Astrocyte (in vitro differentiated cells and primary cell): ENCODE results near the gene NFAT5. TPM values are rescaled to one million over a fixed set of nuclear protein-coding genes. Genes with fewer than 3 reads are reported as not detected.
A peak's percentile ranks its signal among the peaks of the same experiment; 100 is the strongest.

Experiments used
- DNase-seq: peaks from one replicate; pipeline ENCODE4 v3.0.0-alpha.2; 2010; ENCODE audit warnings: low read depth
- FAIRE-seq: peaks from 2 replicates; lab custom pipeline; 2011; peaks lifted over from hg19 to GRCh38; lab: Jason Lieb, UNC
- H2AFZ ChIP-seq: 2 replicates; pipeline ENCODE4 v1.6.0; 2012; ENCODE audit warnings: low read depth, low read length, inconsistent platforms
- H3K27ac ChIP-seq: 2 replicates; pipeline ENCODE4 v1.5.1; 2011; ENCODE audit warnings: low read depth, low read length, inconsistent platforms
- H3K27me3 ChIP-seq: 2 replicates; pipeline ENCODE4 v1.6.0; 2011; ENCODE audit warnings: low read length, inconsistent platforms; ENCODE audit not compliant: insufficient read depth
- H3K36me3 ChIP-seq: 2 replicates; pipeline ENCODE4 v1.5.1; 2011; ENCODE audit warnings: low read length, inconsistent platforms; ENCODE audit not compliant: insufficient read depth
- H3K4me1 ChIP-seq: 2 replicates; pipeline ENCODE4 v1.5.1; 2011; ENCODE audit warnings: low read length, inconsistent platforms; ENCODE audit not compliant: insufficient read depth
- H3K4me2 ChIP-seq: 2 replicates; pipeline ENCODE4 v1.6.0; 2012; ENCODE audit warnings: low read length, inconsistent platforms
- H3K4me3 ChIP-seq: 2 replicates; pipeline ENCODE4 v1.5.1; 2011; ENCODE audit warnings: low read depth, mild to moderate bottlenecking, low read length, inconsistent platforms; ENCODE audit not compliant: insufficient read depth
- H3K79me2 ChIP-seq: 2 replicates; pipeline ENCODE4 v1.6.0; 2012; ENCODE audit warnings: mild to moderate bottlenecking, low read length, inconsistent platforms; ENCODE audit not compliant: insufficient read depth
- H3K9ac ChIP-seq: 2 replicates; pipeline ENCODE4 v1.6.0; 2012; ENCODE audit warnings: mild to moderate bottlenecking, low read length, inconsistent platforms
- H3K9me3 ChIP-seq: 2 replicates; pipeline ENCODE4 v1.5.1; 2012; ENCODE audit warnings: low read depth, mild to moderate bottlenecking, low read length, inconsistent platforms; ENCODE audit not compliant: insufficient read depth
- H4K20me1 ChIP-seq: 2 replicates; pipeline ENCODE4 v1.6.0; 2012; ENCODE audit warnings: low read length, inconsistent platforms; ENCODE audit not compliant: insufficient read depth
- H3K27ac Mint-ChIP-seq: one replicate; pipeline ENCODE4 v1.8.0; 2021; ENCODE audit warnings: mild to moderate bottlenecking, mixed read lengths; ENCODE audit not compliant: unreplicated experiment
- H3K27me3 Mint-ChIP-seq: one replicate; pipeline ENCODE4 v1.8.0; 2021; ENCODE audit warnings: low read depth, mixed read lengths; ENCODE audit not compliant: unreplicated experiment
- H3K36me3 Mint-ChIP-seq: one replicate; pipeline ENCODE4 v1.8.0; 2021; ENCODE audit warnings: low read depth, mixed read lengths; ENCODE audit not compliant: unreplicated experiment
- H3K4me1 Mint-ChIP-seq: one replicate; pipeline ENCODE4 v1.8.0; 2021; ENCODE audit warnings: low read depth, mixed read lengths; ENCODE audit not compliant: unreplicated experiment
- H3K4me3 Mint-ChIP-seq: one replicate; pipeline ENCODE4 v1.8.0; 2021; ENCODE audit warnings: mild to moderate bottlenecking, moderate library complexity, mixed read lengths; ENCODE audit not compliant: unreplicated experiment
- H3K9me3 Mint-ChIP-seq: one replicate; pipeline ENCODE4 v1.8.0; 2021; ENCODE audit warnings: mild to moderate bottlenecking, mixed read lengths; ENCODE audit not compliant: unreplicated experiment
- EZH2 ChIP-seq: IDR thresholded peaks from 2 replicates; pipeline ENCODE4 v1.6.1; 2012; ENCODE audit warnings: mild to moderate bottlenecking, low read length, inconsistent platforms; ENCODE audit not compliant: insufficient read depth
- total RNA-seq: library from RNA; stranded (reverse); gene quantifications from 2 replicates; pipeline ENCODE4 v1.2.1, GENCODE V29; 2021
- TF ChIP-seq, protein P1 (sequence below): IDR thresholded peaks from 2 replicates; pipeline ENCODE4 v1.5.1; 2011; ENCODE audit warnings: low read depth, mild to moderate bottlenecking, inconsistent platforms, low read length, moderate library complexity; ENCODE audit not compliant: insufficient read depth

Gene NFAT5
- total RNA-seq, 1 donor from 2014 or later, result 96.2 TPM

DNA sequence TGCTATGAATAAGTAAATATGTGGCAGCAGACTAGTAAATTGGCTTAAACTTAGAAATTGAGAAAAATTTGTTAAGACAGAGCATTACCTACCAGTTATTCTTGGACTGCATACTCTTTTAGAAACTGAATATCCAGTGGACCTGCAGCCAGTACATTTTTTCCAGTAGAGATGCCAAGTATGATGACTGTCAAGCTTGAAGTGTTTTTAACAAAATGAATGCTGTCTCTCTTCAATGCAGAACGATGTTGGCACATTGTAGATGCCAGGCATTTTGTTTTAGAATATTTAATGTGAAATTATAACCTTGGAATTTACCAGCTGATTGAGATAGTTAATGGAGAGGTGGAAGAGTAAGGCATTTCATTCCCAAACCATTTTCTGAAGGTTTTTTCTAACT lies 52.5 kb downstream of the NFAT5 start:
- Histone ChIP-seq H3K9me3 (no peaks in the 10 kb centered on the region), H3K4me2 (no peak overlapping the region), H3K4me3 (no peak overlapping the region), H3K9ac (no peak overlapping the region), H3K27ac (no peak overlapping the region), H2AFZ (no peak overlapping the region), H3K36me3 (no peaks in the 10 kb centered on the region), H4K20me1 (peaks cover 71% of the 10 kb centered on the region), H3K4me1 (no peaks in the 10 kb centered on the region), H3K79me2 (peaks cover 92% of the 10 kb centered on the region), H3K27me3 (no peaks in the 10 kb centered on the region)
- peaks cover 11% of the 10 kb centered on the region for H3K36me3 Mint-ChIP-seq
- DNase-seq (peak; percentile 24), FAIRE-seq (no peak)
- peaks cover 40% of the 10 kb centered on the region for H3K4me1 Mint-ChIP-seq
- no peak overlapping the region for H3K27ac Mint-ChIP-seq
- H3K9me3 Mint-ChIP-seq, result no peaks in the 10 kb centered on the region
- no peaks in the 10 kb centered on the region for H3K27me3 Mint-ChIP-seq
- H3K4me3 Mint-ChIP-seq, result no peak overlapping the region
- TF ChIP-seq, protein P1, sequence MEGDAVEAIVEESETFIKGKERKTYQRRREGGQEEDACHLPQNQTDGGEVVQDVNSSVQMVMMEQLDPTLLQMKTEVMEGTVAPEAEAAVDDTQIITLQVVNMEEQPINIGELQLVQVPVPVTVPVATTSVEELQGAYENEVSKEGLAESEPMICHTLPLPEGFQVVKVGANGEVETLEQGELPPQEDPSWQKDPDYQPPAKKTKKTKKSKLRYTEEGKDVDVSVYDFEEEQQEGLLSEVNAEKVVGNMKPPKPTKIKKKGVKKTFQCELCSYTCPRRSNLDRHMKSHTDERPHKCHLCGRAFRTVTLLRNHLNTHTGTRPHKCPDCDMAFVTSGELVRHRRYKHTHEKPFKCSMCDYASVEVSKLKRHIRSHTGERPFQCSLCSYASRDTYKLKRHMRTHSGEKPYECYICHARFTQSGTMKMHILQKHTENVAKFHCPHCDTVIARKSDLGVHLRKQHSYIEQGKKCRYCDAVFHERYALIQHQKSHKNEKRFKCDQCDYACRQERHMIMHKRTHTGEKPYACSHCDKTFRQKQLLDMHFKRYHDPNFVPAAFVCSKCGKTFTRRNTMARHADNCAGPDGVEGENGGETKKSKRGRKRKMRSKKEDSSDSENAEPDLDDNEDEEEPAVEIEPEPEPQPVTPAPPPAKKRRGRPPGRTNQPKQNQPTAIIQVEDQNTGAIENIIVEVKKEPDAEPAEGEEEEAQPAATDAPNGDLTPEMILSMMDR, result no peak

DNA sequence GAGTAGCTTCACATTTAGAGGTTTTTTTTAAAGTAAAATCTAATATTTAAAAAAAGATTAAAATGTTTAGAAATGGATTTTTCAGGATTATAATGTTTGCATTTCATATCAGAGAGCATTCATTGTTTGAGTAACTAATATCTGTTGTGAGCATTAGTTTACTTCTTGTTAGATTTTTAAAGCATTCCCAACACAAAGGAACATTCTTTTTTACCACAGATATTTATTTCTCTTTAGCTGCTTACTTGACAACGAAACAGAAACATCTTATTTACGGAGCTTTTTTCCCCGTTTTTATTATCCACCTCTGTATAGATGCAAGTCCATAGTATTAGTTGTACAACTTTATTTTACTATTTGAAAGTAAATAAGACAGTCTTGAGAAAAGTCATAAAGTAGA lies 53.0 kb downstream of the NFAT5 start:
- Histone ChIP-seq H4K20me1 (peaks cover 67% of the 10 kb centered on the region), H3K4me3 (no peak overlapping the region), H3K27me3 (no peaks in the 10 kb centered on the region), H3K9me3 (no peaks in the 10 kb centered on the region), H3K36me3 (no peaks in the 10 kb centered on the region), H3K27ac (no peak overlapping the region), H2AFZ (no peak overlapping the region), H3K4me2 (no peak overlapping the region), H3K9ac (no peak overlapping the region), H3K79me2 (peaks cover 88% of the 10 kb centered on the region), H3K4me1 (no peaks in the 10 kb centered on the region)
- no peak for TF ChIP-seq EZH2
- TF ChIP-seq, protein P1, result no peak
- H3K9me3 Mint-ChIP-seq, result no peaks in the 10 kb centered on the region
- no peak overlapping the region for H3K4me3 Mint-ChIP-seq
- DNase-seq (no peak), FAIRE-seq (no peak)
- peaks cover 11% of the 10 kb centered on the region for H3K36me3 Mint-ChIP-seq
- no peaks in the 10 kb centered on the region for H3K27me3 Mint-ChIP-seq
- peaks cover 35% of the 10 kb centered on the region for H3K4me1 Mint-ChIP-seq
- no peak overlapping the region for H3K27ac Mint-ChIP-seq

DNA sequence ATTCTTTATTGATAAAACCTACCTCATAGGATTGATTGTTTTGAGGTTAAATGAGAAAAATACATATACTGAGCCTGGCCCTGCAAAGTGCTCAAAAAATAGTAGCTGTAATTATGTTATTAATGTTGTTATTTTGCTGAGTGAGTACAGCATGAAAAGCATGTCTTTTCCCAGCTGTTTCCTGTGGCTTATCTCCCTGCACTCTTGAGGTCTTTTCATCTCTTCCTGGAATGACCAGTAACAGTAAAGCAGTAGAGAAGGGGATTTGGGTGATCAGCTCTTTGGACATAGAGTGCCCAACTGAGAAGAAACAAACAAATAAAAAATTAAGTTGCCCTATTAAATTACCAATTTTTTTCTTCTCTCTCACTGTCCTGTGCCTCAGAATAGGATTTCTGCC lies 53.7 kb downstream of the NFAT5 start:
- no peak overlapping the region for H3K27ac Mint-ChIP-seq
- no peaks in the 10 kb centered on the region for H3K9me3 Mint-ChIP-seq
- no peak for TF ChIP-seq EZH2
- peaks cover 30% of the 10 kb centered on the region for H3K4me1 Mint-ChIP-seq
- FAIRE-seq (no peak), DNase-seq (no peak)
- H2AFZ ChIP-seq, result no peak overlapping the region
- H3K36me3 ChIP-seq, result no peaks in the 10 kb centered on the region
- no peaks in the 10 kb centered on the region for H3K27me3 Mint-ChIP-seq
- H3K4me3 Mint-ChIP-seq, result no peak overlapping the region
- H3K27me3 ChIP-seq, result no peaks in the 10 kb centered on the region
- peaks cover 89% of the 10 kb centered on the region for H3K79me2 ChIP-seq
- H3K36me3 Mint-ChIP-seq, result peaks cover 14% of the 10 kb centered on the region
- H4K20me1 ChIP-seq, result peaks cover 64% of the 10 kb centered on the region
- H3K27ac ChIP-seq, result no peak overlapping the region
- no peak overlapping the region for H3K4me2 ChIP-seq
- no peaks in the 10 kb centered on the region for H3K4me1 ChIP-seq
- no peak overlapping the region for H3K4me3 ChIP-seq
- no peak overlapping the region for H3K9ac ChIP-seq
- no peaks in the 10 kb centered on the region for H3K9me3 ChIP-seq
